UCSD-AML1 (cell line): ENCODE results near the gene GPRIN2.

Experiments used
- DNase-seq: peaks from one replicate; lab custom pipeline; 2025; ENCODE audit not compliant: unreplicated experiment; lab: John Stamatoyannopoulos, UW

GPRIN2 gene

DNA sequence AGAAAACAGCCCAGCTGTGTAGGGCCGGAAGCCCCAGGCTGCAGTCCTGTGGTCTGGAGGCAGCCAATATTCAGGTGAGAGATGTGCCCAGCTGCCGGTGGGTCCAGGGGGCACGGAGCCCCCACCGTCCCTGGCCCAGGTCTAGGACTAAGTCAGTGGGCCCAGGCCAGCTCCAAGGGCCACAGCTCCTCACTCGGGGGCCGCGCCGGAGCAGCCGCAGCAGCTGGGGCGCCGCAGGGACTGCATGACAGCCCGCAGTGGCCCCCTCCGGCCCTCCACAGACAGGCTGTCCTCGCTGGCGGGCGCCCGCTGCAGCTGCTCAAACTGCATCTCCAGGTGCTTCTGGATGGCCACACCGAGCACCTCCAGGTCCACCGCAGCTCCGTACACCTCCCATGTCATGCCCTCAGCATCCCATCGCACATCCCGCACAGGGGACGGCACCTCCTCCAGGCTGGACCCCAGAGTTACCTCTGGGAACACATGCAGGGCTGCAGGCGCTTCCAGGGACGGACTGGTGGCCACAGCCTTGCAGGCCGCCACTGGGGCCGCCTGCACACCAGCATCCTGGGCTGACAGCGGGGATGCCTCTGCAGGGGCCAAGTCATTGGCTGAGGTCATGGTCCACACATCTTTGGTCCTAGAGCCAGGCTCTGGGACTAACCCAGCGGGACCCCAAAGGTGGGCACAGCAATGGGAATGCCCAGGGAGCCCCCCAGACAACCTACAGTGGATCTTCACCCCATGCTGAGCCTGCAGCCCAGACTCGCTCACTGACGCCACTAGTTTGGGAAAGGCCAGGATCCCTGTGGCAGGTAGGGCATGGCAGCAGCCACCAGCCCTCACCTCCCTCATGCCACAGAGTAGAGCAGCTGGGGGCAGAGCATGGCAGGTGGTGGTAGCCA, 7.0 kb downstream of the GPRIN2 start:
- DNase-seq, result no peak

DNA sequence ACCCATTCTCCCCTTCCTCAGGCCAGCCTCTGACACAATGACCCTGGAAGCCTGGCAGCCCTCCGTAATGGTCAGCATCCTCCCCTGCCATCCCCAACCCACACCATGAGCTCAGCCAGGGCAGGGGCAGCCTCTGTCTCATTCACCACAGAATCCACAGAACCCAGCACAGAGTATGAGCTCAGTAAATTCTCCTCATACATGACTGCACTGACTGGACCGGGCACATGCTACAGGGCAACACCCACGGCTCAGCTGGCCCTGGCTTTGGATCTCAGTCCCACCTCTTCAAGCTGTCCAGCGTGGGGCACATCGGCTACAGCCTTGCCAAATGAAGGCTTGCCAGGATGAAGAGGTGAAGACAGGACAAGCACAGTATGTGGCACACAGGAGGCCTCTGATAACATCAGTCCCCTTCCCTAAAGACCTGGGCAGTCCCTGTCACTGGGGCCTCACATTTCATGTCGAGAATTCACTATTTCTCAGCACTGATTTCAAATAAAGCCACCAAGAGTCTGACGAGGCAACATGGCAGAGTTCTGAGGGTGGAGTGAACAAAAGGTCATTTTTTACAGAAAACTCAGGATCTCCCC, 7.9 kb downstream of the GPRIN2 start:
- no peak for DNase-seq

DNA sequence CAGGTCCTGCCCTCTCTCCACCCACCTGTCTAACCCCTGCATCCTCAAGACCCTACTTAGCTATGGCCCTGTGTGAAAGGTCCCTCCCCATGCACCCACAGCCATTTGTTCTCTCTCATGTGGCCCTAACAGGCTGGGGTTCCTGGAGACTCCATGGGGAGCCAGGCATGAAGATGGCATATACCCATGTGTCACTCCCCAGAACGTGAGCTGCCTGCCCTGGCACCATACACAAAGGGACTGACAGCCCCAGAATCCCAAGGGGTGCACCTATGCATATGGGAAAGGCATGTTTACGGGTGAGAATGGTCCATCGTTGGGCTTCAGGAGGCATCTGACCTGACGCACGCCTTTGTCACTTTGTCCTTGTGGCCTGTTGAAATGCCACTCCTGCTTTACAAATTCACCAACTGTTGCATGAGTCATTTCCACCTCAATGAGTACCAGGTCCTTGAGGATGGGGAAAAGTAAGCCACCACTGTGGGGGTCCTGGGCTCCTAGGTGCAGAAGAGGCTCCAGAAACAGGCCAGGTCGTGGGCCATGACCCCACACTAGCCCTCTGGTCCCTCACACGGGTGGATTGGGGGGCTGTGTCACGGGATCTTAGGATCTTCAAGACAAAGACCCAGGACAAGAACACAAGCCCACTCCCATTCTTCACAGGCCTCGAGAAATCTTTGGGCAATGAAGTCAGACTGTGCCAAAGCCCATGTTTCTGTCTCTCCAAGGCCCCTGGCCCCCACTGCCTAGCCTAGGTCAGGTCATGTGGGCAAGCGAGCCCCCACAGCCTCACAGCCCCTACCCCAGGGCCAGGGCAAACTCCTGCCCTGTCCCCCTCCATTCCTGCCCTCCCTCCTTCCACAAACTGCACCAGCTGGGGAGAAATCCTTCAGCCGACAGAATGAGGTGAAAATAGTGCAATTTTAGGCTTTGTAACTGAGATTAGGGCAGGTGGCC, 8.6 kb downstream of the GPRIN2 start:
- no peak for DNase-seq

DNA sequence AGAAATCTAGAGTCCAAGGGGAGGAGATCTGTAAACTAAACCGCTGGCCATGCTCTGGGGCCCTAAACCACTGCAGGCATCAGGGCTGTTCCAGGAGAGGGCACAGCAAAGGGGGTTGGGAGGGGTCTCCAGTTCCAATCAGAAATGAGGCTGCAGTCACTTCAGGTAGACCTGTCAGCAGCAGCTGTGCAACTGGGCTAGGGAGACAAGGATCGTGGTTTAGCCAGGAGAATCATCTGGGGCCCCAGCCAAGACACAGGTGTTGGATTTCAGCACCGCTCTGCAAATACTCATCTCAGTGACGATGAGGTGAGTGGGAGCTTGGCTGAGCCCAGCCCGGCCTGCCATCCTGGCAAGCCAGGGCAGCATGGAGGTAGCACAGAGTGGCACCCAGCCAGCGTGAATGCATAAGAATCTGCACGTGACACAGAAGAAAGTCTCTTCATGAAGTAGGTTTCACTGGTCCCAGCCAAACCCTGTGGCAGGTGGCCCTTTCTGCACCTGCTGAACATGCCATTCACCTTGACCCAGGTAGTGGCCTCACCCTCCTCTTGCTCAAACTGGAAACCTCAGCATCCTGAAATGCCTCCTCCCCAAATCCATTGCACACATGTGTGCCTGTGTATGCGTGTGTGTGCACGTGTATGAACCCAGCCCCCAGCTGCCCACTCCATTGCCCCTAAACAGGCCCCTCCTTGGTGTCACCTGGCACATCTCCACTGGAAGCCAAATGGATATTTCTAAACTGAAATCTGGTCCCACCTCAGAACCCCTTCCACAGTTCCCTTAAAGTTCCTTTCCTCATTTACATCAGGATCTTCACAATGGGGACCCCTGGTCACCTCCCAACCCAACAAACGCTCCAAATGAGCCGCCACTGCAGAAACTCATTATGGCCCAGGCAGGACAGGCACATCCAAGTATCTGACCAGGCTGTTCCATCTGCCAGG, 9.6 kb downstream of the GPRIN2 start:
- no peak for DNase-seq

- no peak for DNase-seq
Measured at GRCh38 chr10:46545861-46546590, 10.4 kb downstream of the GPRIN2 start.

GRCh38 chr10:46544989-46545791, 11.3 kb downstream of the GPRIN2 start:
- no peak for DNase-seq

DNA sequence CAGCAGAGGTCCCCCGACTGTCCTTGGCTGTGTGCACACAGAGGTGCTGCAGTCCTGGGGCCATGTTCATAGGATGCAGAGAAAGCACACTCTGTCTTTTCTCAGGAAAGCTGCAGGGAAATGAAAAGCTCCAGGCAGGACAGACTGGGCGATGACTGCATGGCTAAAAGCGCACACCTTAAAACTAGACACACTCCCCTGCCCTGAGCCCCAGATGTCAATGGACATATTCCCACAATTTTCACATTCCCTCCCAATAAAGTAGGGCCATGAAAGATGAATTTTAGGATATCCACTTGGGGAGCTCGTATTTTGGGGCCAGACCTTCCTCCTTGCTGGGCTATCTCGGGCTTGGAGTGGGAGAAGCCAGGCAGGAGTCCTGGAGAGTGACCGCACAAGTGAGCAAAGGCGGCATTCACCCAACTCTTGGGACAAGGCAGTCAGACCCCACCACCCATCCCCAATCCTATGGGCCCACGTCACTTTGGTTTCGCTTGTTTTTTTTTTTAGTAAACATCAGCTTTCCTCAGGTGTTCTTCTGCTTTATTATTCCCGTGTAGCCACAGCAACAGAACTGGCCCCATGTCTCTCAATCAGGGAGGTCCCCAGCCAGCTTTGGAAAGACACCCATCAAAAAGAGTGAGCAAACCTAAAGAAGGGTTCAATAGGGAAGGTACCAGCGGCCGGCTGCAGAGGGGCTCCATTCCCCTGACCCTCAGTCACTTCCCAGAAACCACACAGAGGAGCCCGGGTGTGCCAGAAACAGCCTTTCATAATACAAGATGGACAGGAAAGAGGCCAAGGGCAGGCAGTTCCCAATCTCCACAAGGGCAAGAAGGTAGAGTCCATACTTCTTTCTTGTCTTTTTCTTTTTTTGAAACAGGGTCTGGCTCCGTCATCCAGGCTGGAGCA, 12.7 kb downstream of the GPRIN2 start:
- DNase-seq, result no peak

DNA sequence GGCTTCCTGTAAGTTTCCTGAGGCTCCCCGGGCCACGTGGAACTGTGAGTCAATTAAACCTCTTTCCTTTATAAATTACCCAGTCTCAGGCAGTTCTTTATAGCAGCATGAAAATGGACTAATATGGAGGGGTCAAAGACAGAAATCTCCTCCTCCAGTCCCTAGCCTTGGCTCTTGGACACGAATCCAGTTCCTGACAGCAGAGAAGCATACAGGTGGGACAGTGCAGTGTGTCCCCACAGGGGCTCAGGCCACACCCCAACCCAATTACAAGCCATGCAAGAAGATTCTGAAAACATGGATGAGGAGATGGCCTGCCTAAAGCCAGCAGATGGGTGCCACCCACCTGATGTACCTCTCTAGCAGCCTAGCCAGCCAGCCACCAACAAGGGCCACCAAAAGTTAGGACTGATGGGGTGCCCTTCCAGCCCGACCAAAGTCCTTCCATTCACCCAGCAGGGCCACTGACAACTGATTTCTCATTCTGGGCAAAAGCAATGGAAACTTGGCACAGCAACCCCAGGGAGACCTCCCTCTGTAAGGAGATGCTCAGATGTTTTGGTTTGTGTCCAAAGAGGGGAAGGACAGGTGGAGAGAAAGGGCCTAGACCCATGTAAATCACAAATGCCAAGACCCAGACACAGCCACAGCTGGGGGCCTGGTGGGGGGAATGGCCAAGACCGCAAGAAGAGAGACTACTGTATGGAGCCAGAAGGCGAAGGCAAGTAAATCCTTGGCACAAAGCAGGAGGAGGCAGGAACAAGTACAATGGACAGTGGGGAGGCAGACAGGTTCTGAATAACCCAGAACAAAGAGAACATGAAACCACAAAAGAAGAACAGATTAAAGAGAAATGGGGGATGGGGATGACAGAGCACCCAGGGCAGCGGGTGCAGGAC, 13.6 kb downstream of the GPRIN2 start:
- DNase-seq, result no peak

- no peak for DNase-seq
Measured at GRCh38 chr10:46541735-46542566, 14.5 kb downstream of the GPRIN2 start.

- DNase-seq, result no peak
Measured at GRCh38 chr10:46541017-46541661, 15.3 kb downstream of the GPRIN2 start.

DNA sequence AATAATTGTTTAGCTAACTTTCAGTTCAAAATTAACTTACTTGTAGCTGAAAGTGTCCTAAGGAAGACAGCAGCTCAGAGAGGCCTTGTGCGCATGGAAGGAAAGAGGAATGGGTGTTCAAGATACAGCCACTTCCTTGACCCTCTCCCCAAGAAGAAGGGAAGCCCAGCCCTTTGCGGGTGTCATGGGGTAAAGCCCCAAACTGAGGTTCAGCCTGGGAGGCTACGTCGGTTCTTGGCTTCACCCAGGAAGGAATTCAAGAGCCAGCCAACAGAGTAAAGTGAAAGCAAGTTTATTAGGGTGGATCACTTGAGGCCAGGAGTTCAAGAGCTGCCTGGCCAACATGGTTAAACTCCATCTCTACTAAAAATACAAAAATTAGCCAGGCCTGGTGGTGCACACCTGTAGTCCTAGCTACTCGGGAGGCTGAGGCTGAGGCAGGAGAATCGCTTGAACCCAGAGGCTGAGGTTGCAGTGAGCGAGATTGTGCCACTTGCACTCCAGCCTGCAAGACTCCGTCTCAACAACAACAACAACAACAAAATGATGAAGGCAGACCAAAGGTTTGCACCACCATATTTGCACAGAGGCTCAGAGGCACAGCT, 15.9 kb downstream of the GPRIN2 start:
- DNase-seq, result no peak

- no peak for DNase-seq
Measured at GRCh38 chr10:46539596-46540411, 16.7 kb downstream of the GPRIN2 start.

GRCh38 chr10:46538717-46539426, 17.6 kb downstream of the GPRIN2 start:
- DNase-seq, result no peak

DNA sequence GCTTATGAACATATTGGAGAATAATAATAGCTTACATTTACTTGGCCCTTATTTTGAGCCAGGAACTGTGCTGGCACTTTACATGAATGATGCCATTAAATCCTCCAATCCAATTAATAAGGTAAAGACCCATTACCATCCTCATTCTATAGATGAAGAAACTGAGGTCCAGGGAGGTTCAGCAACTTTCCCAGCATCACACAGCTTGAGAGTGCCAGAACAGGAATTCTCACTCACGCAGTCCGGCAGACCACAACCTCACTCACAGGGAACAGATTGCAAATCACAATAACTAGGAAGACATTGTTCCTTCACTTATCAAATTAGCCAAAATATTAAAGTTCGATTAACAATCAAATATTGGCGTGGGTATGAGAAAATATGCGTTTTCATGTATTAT, 18.3 kb downstream of the GPRIN2 start:
- no peak for DNase-seq
